Measurements from ENCODE around the gene NFILZ.

NFILZ gene

GRCh38 chr19:8605514-8605913 is 24.9 kb upstream of the NFILZ start:
- Histone ChIP-seq H3K27me3 (ENCODE audit: insufficient read depth, low read length, poor library complexity, severe bottlenecking) (no peaks in the 10 kb centered on the region), H3K9ac (ENCODE audit: low read depth, low read length, poor library complexity, severe bottlenecking) (no peak overlapping the region)

GRCh38 chr19:8607386-8607785 is 23.0 kb upstream of the NFILZ start:
- Histone ChIP-seq H3K9ac (ENCODE audit: low read depth, low read length, poor library complexity, severe bottlenecking) (no peak overlapping the region), H3K79me2 (ENCODE audit: insufficient read depth, low read length) (peaks cover 40% of the 10 kb centered on the region), H3K27me3 (ENCODE audit: insufficient read depth, low read length, poor library complexity, severe bottlenecking) (no peaks in the 10 kb centered on the region), H3K4me1 (ENCODE audit: insufficient read depth, low read length, poor library complexity, severe bottlenecking) (peaks cover 27% of the 10 kb centered on the region), H3K9me2 (replicated peaks; ENCODE audit: low read depth, low read length) (no peaks in the 10 kb centered on the region), H3K36me3 (ENCODE audit: insufficient read depth, low read length) (no peaks in the 10 kb centered on the region), H3K4me2 (ENCODE audit: low read depth, low read length, poor library complexity, severe bottlenecking) (peak overlapping the region; percentile 17), H2AFZ (ENCODE audit: low read length) (no peak overlapping the region), H3K9me3 (ENCODE audit: insufficient read depth, low read depth, low read length) (no peaks in the 10 kb centered on the region), H3F3A (ENCODE audit: low read depth) (no peaks in the 10 kb centered on the region), H3K4me3 (ENCODE audit: low read length, poor library complexity, severe bottlenecking) (no peak overlapping the region), H4K20me1 (ENCODE audit: insufficient read depth, low read length, poor library complexity, severe bottlenecking) (no peaks in the 10 kb centered on the region)
- TF ChIP-seq EZH2phosphoT487 (IDR thresholded peaks at IDR 0.05; ENCODE audit: borderline replicate concordance), result no peak
- no peak for TF ChIP-seq CTCF (conservative IDR thresholded peaks at IDR 0.05; ENCODE audit: low read length)

More at GRCh38 chr19:8605514-8605913, 24.9 kb upstream of the NFILZ start:
- TF ChIP-seq CTCF (conservative IDR thresholded peaks at IDR 0.05; ENCODE audit: low read length), result no peak
- no peak for TF ChIP-seq EZH2phosphoT487 (IDR thresholded peaks at IDR 0.05; ENCODE audit: borderline replicate concordance)
- Histone ChIP-seq H3K79me2 (ENCODE audit: insufficient read depth, low read length) (peaks cover 40% of the 10 kb centered on the region), H4K20me1 (ENCODE audit: insufficient read depth, low read length, poor library complexity, severe bottlenecking) (no peaks in the 10 kb centered on the region), H3K4me1 (ENCODE audit: insufficient read depth, low read length, poor library complexity, severe bottlenecking) (peaks cover 16% of the 10 kb centered on the region), H3K36me3 (ENCODE audit: insufficient read depth, low read length) (no peaks in the 10 kb centered on the region), H3K9me3 (ENCODE audit: insufficient read depth, low read depth, low read length) (no peaks in the 10 kb centered on the region), H2AFZ (ENCODE audit: low read length) (no peak overlapping the region), H3K9me2 (replicated peaks; ENCODE audit: low read depth, low read length) (no peaks in the 10 kb centered on the region), H3K4me2 (ENCODE audit: low read depth, low read length, poor library complexity, severe bottlenecking) (no peak overlapping the region), H3F3A (ENCODE audit: low read depth) (no peaks in the 10 kb centered on the region), H3K4me3 (ENCODE audit: low read length, poor library complexity, severe bottlenecking) (no peak overlapping the region)

- Histone ChIP-seq H3K4me2 (ENCODE audit: low read depth, low read length, poor library complexity, severe bottlenecking) (peak overlapping the region; percentile 84), H3K9me3 (ENCODE audit: insufficient read depth, low read depth, low read length) (no peaks in the 10 kb centered on the region), H2AFZ (ENCODE audit: low read length) (no peak overlapping the region), H3F3A (ENCODE audit: low read depth) (no peaks in the 10 kb centered on the region), H3K4me1 (ENCODE audit: insufficient read depth, low read length, poor library complexity, severe bottlenecking) (peaks cover 28% of the 10 kb centered on the region), H3K27me3 (ENCODE audit: insufficient read depth, low read length, poor library complexity, severe bottlenecking) (no peaks in the 10 kb centered on the region), H4K20me1 (ENCODE audit: insufficient read depth, low read length, poor library complexity, severe bottlenecking) (no peaks in the 10 kb centered on the region), H3K79me2 (ENCODE audit: insufficient read depth, low read length) (peaks cover 40% of the 10 kb centered on the region), H3K36me3 (ENCODE audit: insufficient read depth, low read length) (no peaks in the 10 kb centered on the region), H3K4me3 (ENCODE audit: low read length, poor library complexity, severe bottlenecking) (peak overlapping the region; percentile 84), H3K9me2 (replicated peaks; ENCODE audit: low read depth, low read length) (no peaks in the 10 kb centered on the region), H3K9ac (ENCODE audit: low read depth, low read length, poor library complexity, severe bottlenecking) (peak overlapping the region; percentile 85)
- TF ChIP-seq CTCF (conservative IDR thresholded peaks at IDR 0.05; ENCODE audit: low read length), result no peak
- TF ChIP-seq EZH2phosphoT487 (IDR thresholded peaks at IDR 0.05; ENCODE audit: borderline replicate concordance), result no peak
Measured at GRCh38 chr19:8608941-8609278, 21.5 kb upstream of the NFILZ start.
